ENCODE data around the gene COG8. TPM values are rescaled to one million over a fixed set of nuclear protein-coding genes. Genes with fewer than 3 reads are reported as not detected.

Gene COG8
- polyA plus RNA-seq, 1 donor (not counting 4 experiments of a cell fraction or from before 2014, with no cell fraction given): 16.0 TPM

- H3K9me1 ChIP-seq (ENCODE audit: control insufficient read depth, extremely low read depth, insufficient read depth, low read length): no peaks in the 10 kb centered on the region
- no peaks in the 10 kb centered on the region for H3K27me3 ChIP-seq (ENCODE audit: control insufficient read depth, extremely low read depth, insufficient read depth, low read length)
- no peak overlapping the region for H3K4me2 ChIP-seq (ENCODE audit: control insufficient read depth, extremely low read depth, insufficient read depth, low read depth, low read length)
- FAIRE-seq (no peak), DNase-seq (ENCODE audit: low read depth, low spot score) (no peak)
- no peak overlapping the region for H3K9ac ChIP-seq (ENCODE audit: control insufficient read depth, extremely low read depth, insufficient read depth, low read length)
- H3K79me2 ChIP-seq (ENCODE audit: control insufficient read depth, insufficient read depth, low read length): peaks cover 9% of the 10 kb centered on the region
- H3K36me3 ChIP-seq (ENCODE audit: control insufficient read depth in 2 of 2, extremely low read depth in 1 of 2, insufficient read depth in 2 of 2, low read length in 2 of 2): peaks cover 13 to 14% of the 10 kb centered on the region in 2 experiments
- H3K27ac ChIP-seq (ENCODE audit: control insufficient read depth, insufficient read depth, low read length): no peak overlapping the region
- dilution Hi-C loops (cut with MboI; ENCODE audit: extremely low pct_ligation_motif_present, low sequenced_read_pairs): no loop called here
- H4K20me1 ChIP-seq (ENCODE audit: control insufficient read depth, extremely low read depth, insufficient read depth, low read length): no peaks in the 10 kb centered on the region
- no peak overlapping the region for H2AFZ ChIP-seq (ENCODE audit: control insufficient read depth, low read length)
- H3K4me3 ChIP-seq (ENCODE audit: control insufficient read depth in 2 of 3, extremely low read depth in 1 of 3, insufficient read depth in 2 of 3, low read depth in 1 of 3, low read length in 3 of 3): no peak overlapping the region
- no peaks in the 10 kb centered on the region for H3K4me1 ChIP-seq (ENCODE audit: control insufficient read depth, extremely low read depth, insufficient read depth, low read length)
- no peak for TF ChIP-seq EZH2 (IDR thresholded peaks at IDR 0.05; ENCODE audit: low read length)
- TF ChIP-seq, protein P1, sequence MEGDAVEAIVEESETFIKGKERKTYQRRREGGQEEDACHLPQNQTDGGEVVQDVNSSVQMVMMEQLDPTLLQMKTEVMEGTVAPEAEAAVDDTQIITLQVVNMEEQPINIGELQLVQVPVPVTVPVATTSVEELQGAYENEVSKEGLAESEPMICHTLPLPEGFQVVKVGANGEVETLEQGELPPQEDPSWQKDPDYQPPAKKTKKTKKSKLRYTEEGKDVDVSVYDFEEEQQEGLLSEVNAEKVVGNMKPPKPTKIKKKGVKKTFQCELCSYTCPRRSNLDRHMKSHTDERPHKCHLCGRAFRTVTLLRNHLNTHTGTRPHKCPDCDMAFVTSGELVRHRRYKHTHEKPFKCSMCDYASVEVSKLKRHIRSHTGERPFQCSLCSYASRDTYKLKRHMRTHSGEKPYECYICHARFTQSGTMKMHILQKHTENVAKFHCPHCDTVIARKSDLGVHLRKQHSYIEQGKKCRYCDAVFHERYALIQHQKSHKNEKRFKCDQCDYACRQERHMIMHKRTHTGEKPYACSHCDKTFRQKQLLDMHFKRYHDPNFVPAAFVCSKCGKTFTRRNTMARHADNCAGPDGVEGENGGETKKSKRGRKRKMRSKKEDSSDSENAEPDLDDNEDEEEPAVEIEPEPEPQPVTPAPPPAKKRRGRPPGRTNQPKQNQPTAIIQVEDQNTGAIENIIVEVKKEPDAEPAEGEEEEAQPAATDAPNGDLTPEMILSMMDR (optimal IDR thresholded peaks at IDR 0.05 in 1 of 3, IDR thresholded peaks at IDR 0.05 in 1 of 3, conservative IDR thresholded peaks at IDR 0.05 in 1 of 3; ENCODE audit: extremely low read depth in 1 of 3, insufficient read depth in 2 of 3, low read length in 3 of 3): no peak
- no peaks in the 10 kb centered on the region for H3K9me3 ChIP-seq (ENCODE audit: control insufficient read depth, low read depth, low read length)
Measured at GRCh38 chr16:69378036-69378435, 38.7 kb upstream of the COG8 start.

GRCh38 chr16:69376393-69377059 lies 37.2 kb upstream of the COG8 start:
- Histone ChIP-seq H3K4me2 (ENCODE audit: control insufficient read depth, extremely low read depth, insufficient read depth, low read depth, low read length) (no peak overlapping the region), H3K79me2 (ENCODE audit: control insufficient read depth, insufficient read depth, low read length) (no peaks in the 10 kb centered on the region), H3K27me3 (ENCODE audit: control insufficient read depth, extremely low read depth, insufficient read depth, low read length) (no peaks in the 10 kb centered on the region), H3K9me1 (ENCODE audit: control insufficient read depth, extremely low read depth, insufficient read depth, low read length) (no peaks in the 10 kb centered on the region), H2AFZ (ENCODE audit: control insufficient read depth, low read length) (no peak overlapping the region), H3K27ac (ENCODE audit: control insufficient read depth, insufficient read depth, low read length) (no peak overlapping the region), H3K4me3 (ENCODE audit: control insufficient read depth in 2 of 3, extremely low read depth in 1 of 3, insufficient read depth in 2 of 3, low read depth in 1 of 3, low read length in 3 of 3) (no peak overlapping the region), H4K20me1 (ENCODE audit: control insufficient read depth, extremely low read depth, insufficient read depth, low read length) (no peaks in the 10 kb centered on the region), H3K9me3 (ENCODE audit: control insufficient read depth, low read depth, low read length) (no peaks in the 10 kb centered on the region), H3K36me3 (ENCODE audit: control insufficient read depth in 2 of 2, extremely low read depth in 1 of 2, insufficient read depth in 2 of 2, low read length in 2 of 2) (peaks cover 6 to 13% of the 10 kb centered on the region in 2 experiments), H3K4me1 (ENCODE audit: control insufficient read depth, extremely low read depth, insufficient read depth, low read length) (no peaks in the 10 kb centered on the region), H3K9ac (ENCODE audit: control insufficient read depth, extremely low read depth, insufficient read depth, low read length) (no peak overlapping the region)
- no peak for DNase-seq (ENCODE audit: low read depth, low spot score)
- dilution Hi-C loops (cut with MboI; ENCODE audit: extremely low pct_ligation_motif_present, low sequenced_read_pairs): no loop called here
- no peak for TF ChIP-seq EZH2 (IDR thresholded peaks at IDR 0.05; ENCODE audit: low read length)
- TF ChIP-seq, protein P1 (optimal IDR thresholded peaks at IDR 0.05 in 1 of 3, IDR thresholded peaks at IDR 0.05 in 1 of 3, conservative IDR thresholded peaks at IDR 0.05 in 1 of 3; ENCODE audit: extremely low read depth in 1 of 3, insufficient read depth in 2 of 3, low read length in 3 of 3): no peak
- FAIRE-seq: no peak
